Heart left ventricle (tissue), 16 donors: ENCODE measurements around the gene TIMD4. TPM values are rescaled to one million over a fixed set of nuclear protein-coding genes. Genes with fewer than 3 reads are reported as not detected.
"Not testable (repeated sequence)": the region's sequence is repeated elsewhere in the genome, so short reads cannot be mapped to it uniquely, and the experiment has no call there.

Experiments used
- ATAC-seq, 4 donors: fragments of 200-7000 bp; cut with Tn5 transposase; one replicate each; pipeline ENCODE4 v1.9.1; 2020 to 2022; ENCODE audit warnings: moderate library complexity in 4 of 4, mild to moderate bottlenecking in 3 of 4, moderate number of reproducible peaks in 1 of 4
- DNase-seq, 5 donors: peaks; one replicate each; pipeline ENCODE4 v3.0.0-alpha.2; 2020
- H3K27ac ChIP-seq, 12 donors: fragments of 200-600 bp; sonication (generic) in 4 of 12; one replicate each; pipeline versions ENCODE4 v1.5.0 to v1.8.0; 2016 to 2022; ENCODE audit warnings: mild to moderate bottlenecking in 2 of 12
- H3K27me3 ChIP-seq, 9 donors: fragments of 200-600 bp; sonication (generic) in 2 of 9; one replicate each; pipeline versions ENCODE4 v1.5.1 to v1.8.0; 2016 to 2022; ENCODE audit warnings: mild to moderate bottlenecking in 3 of 9
- H3K36me3 ChIP-seq, 9 donors: fragments of 200-600 bp; sonication (generic) in 2 of 9; one replicate each; pipeline versions ENCODE4 v1.5.0 to v1.8.0; 2018 to 2022; ENCODE audit warnings: mild to moderate bottlenecking in 2 of 9
- H3K4me1 ChIP-seq, 12 donors: fragments of 200-600 bp; sonication (generic) in 4 of 12; one replicate each; pipeline versions ENCODE4 v1.5.0 to v1.8.0; 2016 to 2022; ENCODE audit warnings: mild to moderate bottlenecking in 3 of 12
- H3K4me3 ChIP-seq, 12 donors: fragments of 200-600 bp; sonication (generic) in 4 of 12; one replicate each; pipeline versions ENCODE4 v1.5.0 to v1.8.0; 2017 to 2022; ENCODE audit warnings: mild to moderate bottlenecking in 9 of 12, moderate library complexity in 4 of 12
- H3K9me3 ChIP-seq, 12 donors: fragments of 200-600 bp; sonication (generic) in 4 of 12; one replicate each; pipeline versions ENCODE4 v1.5.0 to v1.8.0; 2016 to 2022; ENCODE audit warnings: mild to moderate bottlenecking in 1 of 12
- CTCF ChIP-seq, 12 donors: fragments of 200-600 bp; sonication (generic) in 4 of 12; IDR thresholded peaks; one replicate each; pipeline versions ENCODE4 v1.5.0 to v1.8.0; 2018 to 2022; ENCODE audit warnings: antibody characterized with exemption in 12 of 12, mild to moderate bottlenecking in 5 of 12
- POLR2A ChIP-seq, 2 donors: fragments of 450-650 bp; IDR thresholded peaks; one replicate each; pipeline ENCODE4 v1.6.1; 2017; ENCODE audit warnings: antibody characterized with exemption in 2 of 2, mild to moderate bottlenecking in 2 of 2, moderate library complexity in 2 of 2
- WGBS, 4 donors: extraction: QIAGEN DNeasy Blood & Tissue Kit in 2 of 4; methylation state at CpG; one replicate each; pipeline versions ENCODE4 v1.1.5 to v1.1.7; 2013 to 2018; 5-methylcytosine and 5-hydroxymethylcytosine counted together
- intact Hi-C, 10 donors: fragments of 100-400 bp; cut with DNase I; formaldehyde crosslinking; loops; one replicate each; pipeline versions ENCODE4 v1.11.1 to v1.14.2; 2022
- polyA plus RNA-seq, 2 donors: library from polyadenylated mRNA; stranded (reverse); fragments of 200-250 nt; gene quantifications; one replicate each; pipeline ENCODE4 v1.2.3, GENCODE V29; 2013
- total RNA-seq, 9 donors: library from RNA; depleted of rRNA in 2 of 9; stranded (reverse); fragments of >200 nt in 2 of 9; fragmentation: NEBNext Ultra II Directional in 3 of 9; extraction: Animal tissue kit (Norgen Biotek cat#: 25700) in 3 of 9; gene quantifications; one replicate each; pipeline versions ENCODE4 v1.1.0 to v1.2.4, GENCODE V29; 2016 to 2023
- donor health status: ischemic (EF 13 %, LVEDD 7.1; RV severe dilation, severe dysfunction).
- donor health status: healthy with polysubstance abuse.
- donor health status: DM: no; HTN: yes; CAD: no.
- donor health status: DM: no; HTN: no; CAD: no.
- donor health status: ischemic (EF 25% LVEDD 6.9; RV normal size, moderate dysfunction).
- donor health status: ischemic (EF 25% LVEDD 5.7; RV mildly dilated, moderate dysfunction).
- donor health status: healthy.
- donor health status: DM: yes; HTN: yes; CAD: no.
- donor health status: ischemic (EF 35%, LVEDD 5.7; RV mildly dilated, moderate dysfunction).
- donor health status: nonischemic (EF 11% LVEDD 7.7; RV severe dilation, severe dysfunction).
- donor health status: DM: yes; HTN: yes; CAD: no.
- donor health status: PGD.
- donor health status: ischemic (EF 29% LVEDD 5.4; RV normal size, mild dysfunction).
- donor health status: nonischemic (EF 23%, LVEDD 6.1; RV moderate dilation, normal function).

The TIMD4 gene
- total and polyA plus RNA-seq, 11 donors, result 0.42 to 14.8 (median 0.45) TPM; not detected in 8

GRCh38 chr5:156950716-156951115, 12.3 kb downstream of the TIMD4 start:
- DNase-seq, result no peak
- no peaks in the 10 kb centered on the region for H3K9me3 ChIP-seq
- H3K36me3 ChIP-seq, result no peaks in the 10 kb centered on the region
- no peak overlapping the region for H3K27ac ChIP-seq
- H3K4me3 ChIP-seq, result no peak overlapping the region
- no peaks in the 10 kb centered on the region for H3K27me3 ChIP-seq
- H3K4me1 ChIP-seq, result no peaks in the 10 kb centered on the region
- intact Hi-C loops, result no loop called here
- WGBS, 4 donors, result 67 to 72% (median 69%) methylated on average over 3 of the region's 3 CpGs
- no peak for ATAC-seq
- TF ChIP-seq POLR2A (IDR thresholded peaks at IDR 0.05) (no peak), CTCF (IDR thresholded peaks at IDR 0.05) (no peak)

- no peak for ATAC-seq
These were observed 13.6 kb downstream of the TIMD4 start for GRCh38 chr5:156949424-156949823.

DNA sequence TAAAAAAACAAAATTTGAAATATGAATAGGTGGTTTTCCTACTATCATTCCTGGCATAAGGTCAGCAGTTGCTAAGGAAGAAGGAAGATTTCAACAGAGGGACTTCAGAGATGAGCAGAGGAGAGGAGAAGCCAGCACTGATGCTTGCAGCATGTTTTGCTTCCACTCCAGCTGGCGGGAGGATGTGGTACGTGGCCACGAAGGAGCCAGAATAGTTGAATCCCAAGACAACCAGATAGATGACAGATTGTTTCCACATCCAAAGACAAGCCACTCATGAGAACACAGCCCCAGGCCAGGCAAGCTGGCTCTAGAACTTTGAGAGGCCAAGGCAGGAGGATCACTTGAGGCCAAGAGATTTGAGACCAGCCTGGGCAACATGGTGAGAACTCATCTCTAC, 15.1 kb downstream of the TIMD4 start:
- H3K4me1 ChIP-seq, result no peaks in the 10 kb centered on the region
- no peak overlapping the region for H3K4me3 ChIP-seq
- H3K36me3 ChIP-seq, result no peaks in the 10 kb centered on the region
- H3K9me3 ChIP-seq, result no peaks in the 10 kb centered on the region
- H3K27me3 ChIP-seq, result no peaks in the 10 kb centered on the region
- no peak for TF ChIP-seq CTCF (IDR thresholded peaks at IDR 0.05)
- no peak for TF ChIP-seq POLR2A (IDR thresholded peaks at IDR 0.05)
- intact Hi-C loops, result no loop called here
- 62 to 78% (median 71%) methylated on average over 3 of the region's 3 CpGs for WGBS, 4 donors
- ATAC-seq, result no peak
- DNase-seq, result no peak
- no peak overlapping the region for H3K27ac ChIP-seq

More at GRCh38 chr5:156949424-156949823, 13.6 kb downstream of the TIMD4 start:
- Histone ChIP-seq H3K36me3 (no peaks in the 10 kb centered on the region), H3K27ac (no peak overlapping the region), H3K27me3 (no peaks in the 10 kb centered on the region), H3K4me3 (no peak overlapping the region), H3K4me1 (no peaks in the 10 kb centered on the region), H3K9me3 (no peaks in the 10 kb centered on the region)
- no peak for TF ChIP-seq POLR2A (IDR thresholded peaks at IDR 0.05)
- TF ChIP-seq CTCF (IDR thresholded peaks at IDR 0.05), result no peak
- DNase-seq, result no peak
- intact Hi-C loops, result no loop called here

GRCh38 chr5:156942064-156942463, 21.0 kb downstream of the TIMD4 start:
- intact Hi-C loops, result no loop called here
- H3K27me3 ChIP-seq, result no peaks in the 10 kb centered on the region
- 54 to 68% (median 60%) methylated on average over 2 of the region's 2 CpGs for WGBS, 4 donors
- no peak overlapping the region for H3K27ac ChIP-seq
- DNase-seq, result no peak
- ATAC-seq, result no peak
- H3K4me3 ChIP-seq, result no peak overlapping the region
- H3K36me3 ChIP-seq, result no peaks in the 10 kb centered on the region
- no peaks in the 10 kb centered on the region for H3K9me3 ChIP-seq
- H3K4me1 ChIP-seq, result no peaks in the 10 kb centered on the region
- TF ChIP-seq POLR2A (IDR thresholded peaks at IDR 0.05) (no peak), CTCF (IDR thresholded peaks at IDR 0.05) (no peak)

DNA sequence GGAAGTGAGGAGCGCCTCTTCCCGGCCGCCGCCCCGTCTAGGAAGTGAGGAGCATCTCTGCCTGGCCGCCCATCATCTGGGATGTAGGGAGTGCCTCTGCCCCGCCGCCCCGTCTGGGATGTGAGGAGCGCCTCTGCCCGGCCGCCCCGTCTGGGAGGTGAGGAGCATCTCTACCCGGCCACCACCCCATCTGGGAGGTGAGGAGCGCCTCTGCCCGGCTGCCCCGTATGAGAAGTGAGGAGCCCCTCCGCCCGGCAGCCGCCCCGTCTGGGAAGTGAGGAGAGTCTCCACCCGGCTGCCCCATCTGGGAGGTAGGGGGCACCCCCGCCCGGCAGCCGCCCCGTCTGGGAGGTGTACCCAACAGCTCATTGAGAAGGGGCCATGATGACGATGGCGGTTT, 22.6 kb downstream of the TIMD4 start:
- H3K4me3 ChIP-seq, ATAC-seq, H3K27me3 ChIP-seq, intact Hi-C loops, H3K27ac ChIP-seq, H3K36me3 ChIP-seq, H3K4me1 ChIP-seq, DNase-seq, H3K9me3 ChIP-seq: not testable (repeated sequence)
- WGBS, 4 donors, result 95 to 98% (median 96%) methylated on average over 17 to 28 of the region's 28 CpGs
